ENCODE measurements around the gene FAAP100.

The FAAP100 gene

DNA sequence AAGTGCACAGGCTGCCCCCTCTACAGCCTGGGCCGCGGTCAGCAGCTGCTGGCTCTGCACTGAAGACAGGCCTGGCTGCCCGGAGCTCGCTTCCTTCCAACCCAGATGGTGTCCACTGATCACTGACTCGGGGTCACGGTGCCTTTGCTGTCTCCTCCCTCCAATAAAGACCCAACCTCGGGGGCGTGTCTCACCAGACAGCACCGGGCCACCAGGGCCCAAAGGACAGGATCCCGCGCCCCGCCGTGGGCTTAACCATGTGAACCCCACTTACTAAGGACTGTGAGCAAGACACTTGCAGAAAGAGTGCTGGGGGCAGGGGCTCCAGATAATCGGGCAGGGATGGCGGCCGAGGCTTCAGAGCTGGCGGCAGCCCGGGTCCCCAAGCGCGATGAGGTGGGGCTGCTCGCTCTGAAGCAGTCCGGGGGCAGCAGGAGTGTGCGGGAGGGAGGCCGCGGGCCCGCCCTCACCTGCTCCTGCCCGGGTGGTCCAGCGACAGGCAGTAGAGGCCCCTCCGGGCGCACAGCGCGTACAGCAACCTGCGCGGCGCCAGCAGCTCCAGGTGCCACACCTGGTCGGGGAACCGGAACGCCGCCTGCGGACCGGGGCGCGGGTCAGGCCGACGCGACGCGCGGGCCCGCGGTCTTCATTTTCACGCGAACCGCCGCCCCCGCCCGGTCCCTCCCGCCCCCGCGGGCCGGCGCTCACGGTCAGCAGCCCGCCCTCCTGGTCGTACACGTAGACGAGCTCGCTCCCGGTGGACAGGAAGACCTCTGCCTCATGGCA is 502 bp downstream of the FAAP100 start:
- no peak for DNase-seq

GRCh38 chr17:81550830-81551457 is 1.2 kb downstream of the FAAP100 start:
- DNase-seq: no peak

DNA sequence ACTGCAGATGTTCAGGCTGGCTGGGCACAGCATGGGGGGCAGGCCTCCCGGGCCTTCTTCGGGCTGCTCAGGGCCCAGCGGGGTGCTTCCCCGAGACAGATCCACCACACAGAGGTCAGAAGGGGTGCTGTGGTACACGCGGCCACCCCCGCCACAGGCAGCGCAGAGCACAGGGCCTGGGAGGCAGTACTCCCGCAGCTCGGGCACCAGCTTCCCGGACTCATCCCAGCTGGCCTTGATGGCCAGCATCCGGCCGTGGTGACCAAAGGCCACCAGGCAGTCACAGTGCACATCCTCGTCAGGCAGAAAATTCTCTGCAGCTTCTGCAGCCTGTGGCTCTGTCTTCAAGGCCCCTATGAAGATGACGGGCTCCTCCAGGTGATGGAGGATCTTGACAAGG is 1.9 kb downstream of the FAAP100 start:
- DNase-seq: no peak

- DNase-seq: no peak
Measured at GRCh38 chr17:81549826-81550225, 2.3 kb downstream of the FAAP100 start.

DNA sequence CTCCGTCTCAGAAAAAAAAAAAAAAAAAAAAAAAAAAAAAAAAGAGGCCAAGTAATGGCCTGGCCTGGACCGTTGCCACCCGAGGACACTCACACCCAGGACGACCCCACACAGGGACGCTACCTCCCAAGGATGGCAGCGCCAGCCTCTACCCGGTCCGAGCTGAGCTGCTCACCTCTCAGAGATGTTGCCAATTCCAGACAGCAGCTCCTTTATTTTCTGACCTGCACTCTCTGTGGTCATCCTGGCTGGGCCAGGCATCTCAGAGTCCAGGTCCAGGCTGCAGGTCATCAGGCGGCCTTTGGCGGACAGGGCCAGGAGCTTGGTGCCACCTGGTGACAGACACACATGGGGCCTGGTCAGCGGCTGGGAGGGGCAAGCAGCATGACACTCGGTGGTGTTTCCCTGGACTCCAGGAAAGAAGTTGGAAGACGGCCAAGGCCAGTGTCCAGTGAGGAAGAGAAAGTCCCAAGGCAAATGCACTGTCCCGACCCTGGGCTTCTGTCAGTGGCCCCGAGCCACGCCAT is 3.1 kb downstream of the FAAP100 start:
- DNase-seq: no peak

DNA sequence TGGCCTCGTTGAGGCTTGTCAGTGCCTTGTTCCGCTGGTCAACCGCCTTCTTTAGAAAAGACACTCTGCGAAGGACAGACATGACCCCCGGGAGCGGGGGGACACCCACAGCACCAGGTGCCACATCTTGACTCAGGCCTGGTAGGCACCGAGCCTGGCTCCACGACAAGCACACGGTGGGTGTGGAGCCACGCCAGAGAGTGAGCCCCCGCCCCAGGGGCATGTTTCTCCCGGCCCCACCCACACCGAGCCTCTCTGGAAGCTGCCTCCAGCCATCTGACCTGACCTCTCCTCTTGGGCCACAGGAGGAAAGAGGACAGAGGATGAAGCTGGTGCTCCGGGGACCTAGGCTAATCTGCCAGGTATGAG is 4.6 kb downstream of the FAAP100 start:
- no peak for DNase-seq

DNA sequence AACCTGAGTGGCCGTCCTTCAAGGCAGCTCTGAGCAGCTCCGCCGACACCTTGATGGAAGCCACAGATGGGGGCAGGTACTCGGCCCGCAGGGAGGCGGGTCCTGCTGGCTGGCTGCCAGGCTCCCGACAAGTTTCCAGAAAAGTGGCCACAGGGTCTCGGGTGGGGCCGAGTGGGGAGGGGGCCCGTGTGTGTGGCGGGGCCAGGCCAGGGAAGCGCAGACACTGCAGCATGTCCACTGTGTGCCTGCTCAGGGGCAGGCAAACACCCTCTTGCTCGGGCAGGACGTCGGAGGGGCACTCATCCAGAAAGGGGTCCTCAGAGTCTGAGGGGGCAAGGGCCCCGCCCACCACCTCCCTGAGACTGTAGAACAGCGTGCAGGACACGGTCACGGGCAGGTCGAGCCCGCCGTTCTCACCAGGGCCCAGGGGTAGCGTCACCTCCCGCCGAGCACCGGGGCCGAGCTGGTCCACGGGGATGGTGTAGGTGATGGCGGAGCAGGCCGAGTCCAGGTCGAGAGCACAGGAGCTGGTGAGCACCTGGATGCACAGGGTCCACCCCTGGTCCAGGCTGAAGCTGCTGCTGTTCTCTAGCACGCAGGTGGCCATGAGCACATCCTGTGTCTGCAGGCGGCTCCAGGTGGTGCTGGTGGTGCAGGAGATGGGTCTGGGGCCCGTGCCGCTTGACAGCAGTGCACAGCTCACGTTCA is 5.1 kb downstream of the FAAP100 start:
- no peak for DNase-seq

GRCh38 chr17:81545160-81545949 is 6.8 kb downstream of the FAAP100 start:
- DNase-seq: no peak

DNA sequence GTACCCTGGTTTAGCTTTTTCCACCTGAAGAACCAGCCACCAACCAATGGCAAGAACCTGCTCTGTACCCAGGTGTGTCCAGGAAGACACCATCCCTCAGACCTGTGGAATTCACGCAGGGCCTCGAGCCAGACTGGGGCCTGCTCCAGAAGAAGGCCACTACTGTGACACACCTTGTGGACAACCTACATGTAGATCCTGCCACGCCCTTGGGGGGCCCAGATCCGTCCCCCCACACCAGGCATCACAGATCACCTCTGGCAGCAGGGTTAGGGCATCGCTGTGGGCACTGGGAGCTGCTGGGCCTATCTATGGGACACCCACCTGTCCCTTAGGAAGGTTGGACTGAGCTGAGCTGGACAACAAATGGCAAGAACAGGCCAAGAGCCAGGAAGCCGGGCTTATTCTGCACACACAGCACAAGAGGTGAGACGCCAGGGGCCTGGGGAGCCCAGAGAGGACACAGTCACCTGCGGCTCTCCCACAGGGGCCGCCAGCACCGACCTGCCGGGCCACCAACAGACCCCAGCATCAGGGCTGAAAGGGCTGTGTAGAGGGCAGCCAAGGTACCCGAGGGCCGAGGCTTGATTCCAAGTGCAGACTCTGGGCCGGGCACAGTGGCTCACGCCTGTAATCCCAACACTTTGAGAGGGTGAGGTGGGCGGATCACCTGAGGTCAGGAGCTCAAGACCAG is 7.7 kb downstream of the FAAP100 start:
- DNase-seq: no peak

DNA sequence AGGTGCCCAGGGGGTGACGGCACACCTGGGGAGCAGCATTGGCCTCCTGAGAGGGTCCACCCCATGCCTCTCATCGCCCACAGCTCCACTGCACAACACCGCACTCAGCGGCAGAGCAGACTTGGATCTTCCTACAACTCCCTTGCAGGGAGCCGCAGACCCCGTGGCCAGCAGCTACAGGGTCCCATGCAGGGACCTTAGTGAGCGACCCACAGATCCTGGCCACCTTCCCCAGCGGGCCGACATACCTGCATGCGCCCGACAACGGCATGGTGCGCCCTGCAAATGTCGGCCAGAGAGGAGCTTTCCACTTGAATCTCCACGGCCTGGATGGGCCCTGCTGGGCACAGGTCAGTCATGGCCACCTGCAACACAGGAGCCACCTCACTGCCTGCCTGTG is 8.4 kb downstream of the FAAP100 start:
- no peak for DNase-seq

- no peak for DNase-seq
Measured at GRCh38 chr17:81543339-81543675, 8.8 kb downstream of the FAAP100 start.

DNA sequence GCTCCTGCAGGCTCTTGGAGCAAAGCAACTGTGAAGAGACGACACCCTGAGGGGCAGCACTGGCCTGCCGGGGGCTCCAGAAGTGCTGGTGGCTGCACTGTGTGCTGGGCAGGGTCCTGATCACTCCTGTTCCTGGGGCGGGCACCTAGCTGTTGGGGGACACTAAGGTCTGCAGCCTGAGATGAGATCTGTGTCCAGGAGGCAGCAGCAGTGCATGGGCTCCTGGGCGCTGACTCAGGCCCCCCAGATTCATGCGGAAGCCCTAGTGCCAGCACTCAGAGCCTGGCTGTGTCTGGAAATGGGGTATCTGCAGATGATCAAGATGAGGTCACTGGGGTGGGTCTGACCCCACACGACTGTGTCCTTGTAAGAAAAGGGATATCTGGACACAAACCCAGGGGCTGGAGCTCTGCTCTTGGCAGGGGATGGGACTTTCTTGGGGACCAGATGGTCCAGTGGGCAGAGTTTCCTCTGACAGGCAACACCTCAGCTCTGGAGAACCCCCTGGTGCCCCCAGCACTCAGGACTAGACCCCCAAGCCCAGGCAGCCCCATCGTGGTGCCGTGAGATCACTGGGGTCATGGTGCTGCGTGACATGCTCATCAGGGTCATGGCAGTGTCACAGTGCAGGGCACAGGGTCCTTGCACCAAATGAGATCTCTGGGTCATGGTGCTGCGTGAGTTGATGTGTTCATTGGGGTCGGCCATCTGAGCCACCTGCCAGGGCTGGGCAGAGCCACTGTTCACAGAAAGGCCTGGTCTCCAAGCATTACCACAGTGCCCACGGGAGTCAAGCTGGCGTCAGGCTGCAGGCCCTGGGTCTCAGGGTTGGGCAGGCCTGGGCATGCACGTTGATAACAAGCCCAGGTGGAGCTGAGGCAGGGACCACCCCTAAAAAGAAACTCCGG is 9.5 kb downstream of the FAAP100 start:
- no peak for DNase-seq

- DNase-seq: no peak
Measured at GRCh38 chr17:81541123-81541522, 11.0 kb downstream of the FAAP100 start.

GRCh38 chr17:81540676-81541027 is 11.5 kb downstream of the FAAP100 start:
- no peak for DNase-seq

DNA sequence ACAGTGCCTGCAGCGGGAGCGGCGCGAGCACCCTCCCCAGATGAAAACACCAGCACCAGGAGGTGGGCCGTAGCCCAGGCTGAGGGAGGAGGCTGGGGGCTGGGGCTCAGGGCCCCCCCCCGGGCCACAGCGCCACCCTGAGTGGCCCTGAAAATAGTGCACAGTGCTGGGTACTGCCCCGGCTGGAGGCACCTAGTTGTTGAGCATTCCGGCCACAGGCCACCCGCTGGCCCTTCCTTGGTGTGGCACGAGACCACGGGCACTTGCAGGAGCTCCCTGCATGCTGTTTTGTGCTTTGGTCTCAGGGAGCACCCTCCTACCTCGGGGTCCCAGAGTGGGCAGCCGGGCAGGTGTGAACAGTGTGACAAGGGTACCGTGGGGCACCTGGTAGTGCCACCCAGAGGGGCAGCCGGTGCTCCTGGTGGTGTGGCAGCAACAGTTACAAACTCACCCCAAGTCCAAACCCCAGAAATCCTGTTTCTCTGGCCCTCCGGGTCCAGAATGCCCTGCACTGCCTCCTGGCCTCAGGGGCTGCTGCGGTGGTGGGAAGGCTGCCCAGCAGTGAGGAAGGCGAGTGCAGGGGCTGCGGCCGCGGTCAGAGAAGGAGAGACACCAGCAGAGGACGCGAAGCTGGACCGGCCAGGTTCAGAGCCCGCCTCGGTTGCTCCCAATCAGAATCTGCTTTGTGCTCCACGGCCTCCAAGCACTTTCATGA is 12.0 kb downstream of the FAAP100 start:
- DNase-seq: no peak

DNA sequence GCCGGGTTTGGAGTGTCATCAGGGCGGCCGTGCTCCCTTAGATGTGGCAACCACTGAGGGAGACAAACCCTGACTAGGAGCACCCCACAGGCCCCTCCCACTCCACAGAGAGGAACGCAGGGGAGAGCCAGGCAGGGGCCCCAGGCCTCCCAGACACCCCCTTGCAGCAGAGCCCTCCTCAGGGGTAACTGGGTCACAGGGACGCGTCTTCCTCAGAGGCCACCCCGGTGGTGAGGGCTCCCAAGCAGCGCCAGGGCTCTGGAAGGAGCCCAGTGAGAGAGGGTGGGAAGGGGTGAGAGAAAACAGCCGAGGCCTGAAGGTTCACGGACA is 12.6 kb downstream of the FAAP100 start:
- DNase-seq: no peak

GRCh38 chr17:81538651-81539570 is 13.2 kb downstream of the FAAP100 start:
- DNase-seq: no peak

GRCh38 chr17:81537856-81538555 is 14.1 kb downstream of the FAAP100 start:
- no peak for DNase-seq

DNA sequence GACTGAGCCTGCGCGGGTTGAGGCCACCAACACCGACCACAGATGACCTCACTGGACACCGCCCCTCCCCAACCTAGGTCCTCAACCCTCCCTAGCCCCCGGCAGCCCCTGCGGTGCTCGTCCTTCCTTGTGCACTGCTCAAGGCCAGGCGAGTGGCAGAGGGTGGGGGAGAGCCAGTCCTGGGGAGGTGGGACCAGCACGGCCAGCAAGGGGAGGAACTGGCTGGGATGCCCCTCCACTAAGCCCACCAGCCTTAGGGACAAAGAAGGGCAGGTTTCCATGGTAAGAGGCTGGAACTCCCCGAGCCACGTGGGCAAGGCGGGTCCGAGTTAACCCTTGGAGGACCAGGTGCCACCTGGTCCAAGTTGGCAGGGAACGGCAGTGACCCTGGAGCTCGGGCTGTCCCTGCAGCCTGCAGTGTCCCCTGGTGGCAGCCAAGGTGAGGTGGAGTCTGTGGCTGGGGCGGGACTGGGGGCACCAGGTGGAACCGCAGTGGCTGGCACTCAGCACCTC is 14.8 kb downstream of the FAAP100 start:
- no peak for DNase-seq
